Heart left ventricle (tissue), 13 donors: ENCODE data around the gene MED15.

ENCODE experiments used
- POLR2A ChIP-seq, 2 donors: fragments of 450-650 bp; IDR thresholded peaks; one replicate each; pipeline ENCODE4 v1.6.1; 2017; ENCODE audit warnings: antibody characterized with exemption in 2 of 2, mild to moderate bottlenecking in 2 of 2, moderate library complexity in 2 of 2
- TF ChIP-seq, protein P1 (sequence below), 12 donors: fragments of 200-600 bp; sonication (generic) in 4 of 12; IDR thresholded peaks; one replicate each; pipeline versions ENCODE4 v1.5.0 to v1.8.0; 2018 to 2022; ENCODE audit warnings: antibody characterized with exemption in 12 of 12, mild to moderate bottlenecking in 5 of 12
- donor health status: ischemic (EF 13 %, LVEDD 7.1; RV severe dilation, severe dysfunction).
- donor health status: DM: no; HTN: yes; CAD: no.
- donor health status: DM: no; HTN: no; CAD: no.
- donor health status: ischemic (EF 25% LVEDD 6.9; RV normal size, moderate dysfunction).
- donor health status: ischemic (EF 25% LVEDD 5.7; RV mildly dilated, moderate dysfunction).
- donor health status: ischemic (EF 35%, LVEDD 5.7; RV mildly dilated, moderate dysfunction).
- donor health status: nonischemic (EF 11% LVEDD 7.7; RV severe dilation, severe dysfunction).
- donor health status: DM: yes; HTN: yes; CAD: no.
- donor health status: PGD.
- donor health status: ischemic (EF 29% LVEDD 5.4; RV normal size, mild dysfunction).
- donor health status: nonischemic (EF 23%, LVEDD 6.1; RV moderate dilation, normal function).

DNA sequence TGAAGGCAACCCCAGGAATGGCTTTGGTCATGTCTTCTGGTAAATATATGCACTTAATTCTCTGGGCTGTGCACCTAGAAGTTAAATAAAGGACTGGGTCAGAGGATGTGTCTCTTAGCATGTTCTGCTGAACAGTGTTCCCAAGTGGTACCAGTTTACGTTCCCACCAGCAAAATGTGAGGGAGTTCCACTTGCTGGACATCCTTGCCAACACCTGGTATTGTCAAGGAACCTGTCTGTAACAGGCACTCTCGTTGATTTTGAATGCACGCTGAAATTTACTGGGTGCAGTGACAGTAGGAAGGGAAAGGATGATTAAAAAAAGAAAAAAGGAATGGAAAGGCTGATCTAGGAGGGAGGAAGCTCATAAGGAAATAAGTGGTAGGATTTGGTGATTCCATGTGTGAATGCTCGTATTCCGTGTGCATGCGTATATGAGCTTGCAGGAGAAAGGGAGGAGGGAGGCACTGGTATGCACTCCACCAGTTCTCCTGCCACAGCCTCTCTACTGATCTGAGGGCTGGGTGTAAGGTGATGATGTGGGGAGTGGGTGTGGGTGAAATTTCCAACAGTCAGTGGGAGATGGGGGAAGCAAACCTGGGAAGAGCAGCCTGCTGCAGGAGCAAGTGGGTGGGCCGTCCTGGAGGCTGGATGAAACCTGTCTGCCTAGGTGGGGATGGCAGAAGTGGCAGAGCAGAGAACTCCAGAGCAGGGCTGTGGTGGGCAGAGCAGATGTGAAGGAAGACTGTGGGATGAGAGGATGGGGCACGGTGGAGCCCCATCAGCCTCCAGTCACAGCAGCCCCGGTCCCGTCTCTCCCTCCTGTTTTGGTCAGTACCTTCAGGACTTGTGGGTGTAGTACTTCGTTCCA, 15.0 kb downstream of the MED15 start:
- TF ChIP-seq, protein P1, sequence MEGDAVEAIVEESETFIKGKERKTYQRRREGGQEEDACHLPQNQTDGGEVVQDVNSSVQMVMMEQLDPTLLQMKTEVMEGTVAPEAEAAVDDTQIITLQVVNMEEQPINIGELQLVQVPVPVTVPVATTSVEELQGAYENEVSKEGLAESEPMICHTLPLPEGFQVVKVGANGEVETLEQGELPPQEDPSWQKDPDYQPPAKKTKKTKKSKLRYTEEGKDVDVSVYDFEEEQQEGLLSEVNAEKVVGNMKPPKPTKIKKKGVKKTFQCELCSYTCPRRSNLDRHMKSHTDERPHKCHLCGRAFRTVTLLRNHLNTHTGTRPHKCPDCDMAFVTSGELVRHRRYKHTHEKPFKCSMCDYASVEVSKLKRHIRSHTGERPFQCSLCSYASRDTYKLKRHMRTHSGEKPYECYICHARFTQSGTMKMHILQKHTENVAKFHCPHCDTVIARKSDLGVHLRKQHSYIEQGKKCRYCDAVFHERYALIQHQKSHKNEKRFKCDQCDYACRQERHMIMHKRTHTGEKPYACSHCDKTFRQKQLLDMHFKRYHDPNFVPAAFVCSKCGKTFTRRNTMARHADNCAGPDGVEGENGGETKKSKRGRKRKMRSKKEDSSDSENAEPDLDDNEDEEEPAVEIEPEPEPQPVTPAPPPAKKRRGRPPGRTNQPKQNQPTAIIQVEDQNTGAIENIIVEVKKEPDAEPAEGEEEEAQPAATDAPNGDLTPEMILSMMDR (IDR thresholded peaks at IDR 0.05), result no peak
- no peak for TF ChIP-seq POLR2A (IDR thresholded peaks at IDR 0.05)
